WTC11 (cell line): Measurements from ENCODE around the gene SLC25A25. TPM values are rescaled to one million over a fixed set of nuclear protein-coding genes. Genes with fewer than 3 reads are reported as not detected.

Experiments used
- ATAC-seq: fragments of 200-7000 bp; cut with Tn5 transposase; 2 replicates; pipeline ENCODE4 v1.10.0; 2021; ENCODE audit warnings: mild to moderate bottlenecking, moderate library complexity
- CTCF ChIA-PET: fragments of 300-600 bp; sonication (Branson Sonifier 250); formaldehyde crosslinking; loops from one replicate; lab custom pipeline; 2021; ENCODE audit warnings: antibody characterized with exemption; lab: Charles Lee
- POLR2A ChIA-PET: fragments of 350-600 bp; sonication (Branson Sonifier 250); formaldehyde crosslinking; loops from one replicate; lab custom pipeline; 2021; ENCODE audit warnings: antibody characterized with exemption; lab: Charles Lee
- DNase-seq: peaks from one replicate; pipeline ENCODE4 v3.0.0; 2021; ENCODE audit warnings: low spot score
- H3K27ac Mint-ChIP-seq: 2 replicates; pipeline ENCODE4 v1.8.0; 2021; ENCODE audit warnings: mixed read lengths
- H3K27me3 Mint-ChIP-seq: 2 replicates; pipeline ENCODE4 v1.8.0; 2021; ENCODE audit warnings: low read depth, mild to moderate bottlenecking, moderate library complexity, mixed read lengths
- H3K36me3 Mint-ChIP-seq: 2 replicates; pipeline ENCODE4 v1.8.0; 2021; ENCODE audit warnings: mixed read lengths
- H3K4me1 Mint-ChIP-seq: 2 replicates; pipeline ENCODE4 v1.8.0; 2022; ENCODE audit warnings: mixed read lengths
- H3K4me3 Mint-ChIP-seq: 2 replicates; pipeline ENCODE4 v1.8.0; 2021; ENCODE audit warnings: mild to moderate bottlenecking, moderate library complexity, mixed read lengths
- H3K9me3 Mint-ChIP-seq: 2 replicates; pipeline ENCODE4 v1.8.0; 2021; ENCODE audit warnings: mixed read lengths
- ATF3 ChIP-seq: sonication (generic); formaldehyde crosslinking; conservative IDR thresholded peaks from 2 replicates; pipeline ENCODE4 v1.8.1; 2022; ENCODE audit warnings: mild to moderate bottlenecking, missing genetic modification reagents
- CTCF ChIP-seq: fragments of 200-600 bp; IDR thresholded peaks from 2 replicates; pipeline ENCODE4 v1.8.0; 2022; ENCODE audit warnings: antibody characterized with exemption
- ESRRA ChIP-seq: sonication (generic); formaldehyde crosslinking; IDR thresholded peaks from 2 replicates; pipeline ENCODE4 v1.8.1; 2022; ENCODE audit warnings: mild to moderate bottlenecking, missing genetic modification reagents, borderline replicate concordance
- FOXK1 ChIP-seq: sonication (generic); formaldehyde crosslinking; IDR thresholded peaks from 2 replicates; pipeline ENCODE4 v1.8.0; 2022; ENCODE audit warnings: mild to moderate bottlenecking, moderate library complexity, missing genetic modification reagents
- FOXP1 ChIP-seq: sonication (generic); formaldehyde crosslinking; IDR thresholded peaks from 2 replicates; pipeline ENCODE4 v1.8.0; 2022; ENCODE audit warnings: missing genetic modification reagents, mild to moderate bottlenecking, moderate library complexity, borderline replicate concordance
- GTF2I ChIP-seq: fragments of 250-450 bp; sonication (Bioruptor Pico); conservative IDR thresholded peaks from 2 replicates; pipeline ENCODE4 v1.4.0; 2021; ENCODE audit warnings: mild to moderate bottlenecking
- MAX ChIP-seq: sonication (generic); formaldehyde crosslinking; IDR thresholded peaks from 2 replicates; pipeline ENCODE4 v1.8.0; 2022; ENCODE audit warnings: mild to moderate bottlenecking, missing genetic modification reagents
- NFYB ChIP-seq: sonication (generic); formaldehyde crosslinking; conservative IDR thresholded peaks from 2 replicates; pipeline ENCODE4 v1.8.0; 2022; ENCODE audit warnings: low read depth, missing genetic modification reagents
- NR3C1 ChIP-seq: sonication (generic); formaldehyde crosslinking; conservative IDR thresholded peaks from 2 replicates; pipeline ENCODE4 v1.8.1; 2023; ENCODE audit warnings: low read depth, mild to moderate bottlenecking, missing genetic modification reagents
- RELA ChIP-seq: sonication (generic); formaldehyde crosslinking; IDR thresholded peaks from 2 replicates; pipeline ENCODE4 v1.8.1; 2022; ENCODE audit warnings: missing genetic modification reagents, mild to moderate bottlenecking, borderline replicate concordance
- SP1 ChIP-seq: sonication (generic); formaldehyde crosslinking; conservative IDR thresholded peaks from 2 replicates; pipeline ENCODE4 v1.8.1; 2022; ENCODE audit warnings: missing genetic modification reagents
- STAT6 ChIP-seq: sonication (generic); formaldehyde crosslinking; conservative IDR thresholded peaks from 2 replicates; pipeline ENCODE4 v1.8.1; 2023; ENCODE audit warnings: mild to moderate bottlenecking, low read depth, missing genetic modification reagents, moderate library complexity
- USF2 ChIP-seq: sonication (generic); formaldehyde crosslinking; IDR thresholded peaks from 2 replicates; pipeline ENCODE4 v1.8.1; 2023; ENCODE audit warnings: mild to moderate bottlenecking, missing genetic modification reagents, moderate library complexity
- ZNF281 ChIP-seq: sonication (generic); formaldehyde crosslinking; IDR thresholded peaks from 2 replicates; pipeline ENCODE4 v1.8.0; 2023; ENCODE audit warnings: mild to moderate bottlenecking, missing genetic modification reagents
- ZNF396 ChIP-seq: fragments of 250-450 bp; sonication (Bioruptor Pico); IDR thresholded peaks from 2 replicates; pipeline ENCODE4 v1.8.0; 2021; ENCODE audit warnings: mild to moderate bottlenecking, moderate library complexity, borderline replicate concordance
- ZNF425 ChIP-seq: fragments of 250-450 bp; sonication (Bioruptor Pico); conservative IDR thresholded peaks from 2 replicates; pipeline ENCODE4 v1.9.0; 2021; ENCODE audit warnings: mild to moderate bottlenecking
- total RNA-seq: library from RNA; stranded (reverse); gene quantifications from 3 replicates; pipeline ENCODE4 v1.2.3, GENCODE V29; 2021

The SLC25A25 gene
- total RNA-seq, 1 experiment from 2014 or later: 17.4 TPM

GRCh38 chr9:128091144-128091543 is 23.1 kb downstream of the SLC25A25 start:
- Mint-ChIP-seq H3K27ac (peak overlapping the region; percentile 42), H3K4me3 (peak overlapping the region; percentile 8; the same call in 1 of the 2 replicates)

GRCh38 chr9:128091571-128091970 is 23.5 kb downstream of the SLC25A25 start:
- TF ChIP-seq ATF3 (CRISPR knock-in tag): no peak
- no peak for TF ChIP-seq ZNF425 (CRISPR knock-in tag)
- no peak for TF ChIP-seq CTCF
- TF ChIP-seq FOXK1: no peak
- no peak for TF ChIP-seq STAT6 (CRISPR knock-in tag)
- no peak for TF ChIP-seq RELA (CRISPR knock-in tag)
- no peak for TF ChIP-seq SP1 (CRISPR knock-in tag)
- no peak for TF ChIP-seq GTF2I
- no peak; the same call in 1 of the 2 replicates for ATAC-seq
- CTCF ChIA-PET: interaction anchor here (0.7 to 3.0 kb wide), 14 partner anchors 10 to 347 kb away, joined by 3 to 35 read pairs (median 4); partner anchors contain the start of genes NAIF1 and SLC25A25
- no peak for DNase-seq
- POLR2A ChIA-PET: interaction anchor here (0.6 to 2.1 kb wide), 3 partner anchors 9 to 376 kb away, joined by 3 to 6 read pairs (median 4); partner anchors contain the start of genes NAIF1, PTRH1 and SLC25A25
- Mint-ChIP-seq H3K9me3 (no peaks in the 10 kb centered on the region), H3K27ac (peak overlapping the region; percentile 66), H3K4me1 (peaks cover 20% of the 10 kb centered on the region), H3K27me3 (no peaks in the 10 kb centered on the region), H3K36me3 (no peaks in the 10 kb centered on the region), H3K4me3 (no peak overlapping the region)

More at GRCh38 chr9:128091144-128091543, 23.1 kb downstream of the SLC25A25 start:
- POLR2A ChIA-PET: interaction anchor here (0.5 to 2.1 kb wide), 5 partner anchors 9 to 376 kb away, joined by 3 to 6 read pairs (median 4); partner anchors contain the start of genes NAIF1, PTRH1 and SLC25A25
- no peaks in the 10 kb centered on the region for H3K9me3 Mint-ChIP-seq
- TF ChIP-seq ZNF281 (CRISPR knock-in tag) (no peak), NR3C1 (CRISPR knock-in tag) (no peak), ZNF396 (no peak), MAX (CRISPR knock-in tag) (peak; percentile 74; the same call in 1 of the 2 replicates), USF2 (CRISPR knock-in tag) (no peak), NFYB (CRISPR knock-in tag) (peak; percentile 87), ESRRA (CRISPR knock-in tag) (no peak), SP1 (CRISPR knock-in tag) (no peak), FOXP1 (0 out of 2 replicates have a peak, but pooled peaks have one; percentile 18)
- TF ChIP-seq, all 79 proteins: peak for 3
- DNase-seq: peak; percentile 81
- Mint-ChIP-seq H3K36me3 (no peaks in the 10 kb centered on the region), H3K27me3 (no peaks in the 10 kb centered on the region), H3K4me1 (peaks cover 20% of the 10 kb centered on the region)
- peak; percentile 94 for ATAC-seq
- CTCF ChIA-PET: interaction anchor here (0.7 to 3.0 kb wide), 14 partner anchors 10 to 347 kb away, joined by 3 to 35 read pairs (median 4); partner anchors contain the start of genes NAIF1 and SLC25A25
